ENCODE measurements around the gene PPA2.

The PPA2 gene

DNA sequence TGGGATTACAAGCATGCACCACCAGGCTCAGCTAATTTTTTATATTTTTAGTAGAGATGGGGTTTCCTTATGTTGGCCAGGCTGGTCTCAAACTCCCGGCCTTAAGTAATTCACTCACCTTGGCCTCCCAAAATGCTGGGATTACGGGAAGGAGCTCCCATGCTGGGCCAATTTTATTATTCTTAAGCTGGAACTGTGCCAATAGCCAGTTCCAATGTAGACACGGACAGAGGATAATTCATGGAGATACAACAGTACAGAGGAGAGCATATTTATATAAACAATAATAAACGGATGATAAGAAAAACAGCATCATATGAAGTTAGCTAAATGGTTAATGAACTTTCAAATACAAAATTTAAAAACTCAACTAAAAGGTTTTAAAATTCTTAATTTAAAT, 87.8 kb downstream of the PPA2 start:
- DNase-seq: no peak

GRCh38 chr4:105374071-105374470, 99.8 kb downstream of the PPA2 start:
- no peak for DNase-seq

DNA sequence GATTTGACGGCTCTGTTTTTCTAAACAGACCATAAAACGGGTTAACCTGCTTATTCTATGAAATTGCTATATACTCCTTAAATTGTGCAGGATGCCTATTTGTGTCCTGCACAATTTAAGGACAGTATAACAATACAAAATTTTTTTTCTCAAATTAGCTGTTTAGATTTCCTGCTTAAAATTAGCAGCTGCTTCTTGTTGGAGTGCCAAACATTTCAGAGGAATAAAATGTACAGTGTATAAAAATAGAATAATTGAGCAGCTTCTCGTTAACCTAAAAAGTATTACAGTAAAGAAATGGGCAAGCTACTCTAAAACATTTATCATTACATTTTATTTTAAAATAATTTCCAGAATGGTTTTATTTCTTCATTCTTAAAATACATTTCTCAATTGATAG, 100.5 kb downstream of the PPA2 start:
- no peak for DNase-seq

DNA sequence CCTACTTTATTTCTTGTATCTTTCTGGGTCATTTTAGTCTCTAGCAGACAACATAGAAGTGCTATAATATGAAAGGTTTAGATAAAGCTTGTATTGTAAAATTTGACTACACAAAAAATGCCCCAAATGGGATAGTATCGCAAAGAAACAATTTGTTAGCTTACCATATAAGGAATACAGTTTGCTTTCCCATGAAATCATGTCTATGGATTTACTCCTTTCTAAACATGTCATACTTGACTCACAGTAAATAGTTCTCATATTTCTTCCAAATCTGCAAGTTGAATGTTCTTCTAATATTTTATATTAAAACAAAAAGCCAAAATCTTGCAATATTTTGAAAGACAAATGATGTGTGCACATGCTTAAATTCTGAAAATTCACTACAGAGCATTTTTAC, 103.9 kb downstream of the PPA2 start:
- DNase-seq: no peak

DNA sequence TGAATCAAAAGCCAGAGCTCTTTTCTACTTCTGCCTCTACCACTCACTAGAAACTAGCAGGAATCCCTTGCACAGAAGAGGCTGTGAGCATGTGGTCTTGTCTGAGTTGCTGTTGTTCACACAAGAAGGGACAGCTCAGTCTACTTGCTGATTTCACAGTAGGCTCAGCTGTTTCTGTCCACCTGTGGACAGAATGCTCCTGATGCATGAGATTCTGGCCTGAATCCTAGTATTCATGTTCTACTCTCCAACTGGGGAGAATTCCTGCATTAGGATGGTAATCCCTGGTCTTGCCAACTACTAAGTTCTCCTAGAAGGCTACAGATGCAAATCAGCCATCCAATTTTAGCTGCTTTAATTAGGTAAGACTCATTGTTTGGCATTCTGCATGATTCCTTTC, 112.8 kb downstream of the PPA2 start:
- no peak for DNase-seq

DNA sequence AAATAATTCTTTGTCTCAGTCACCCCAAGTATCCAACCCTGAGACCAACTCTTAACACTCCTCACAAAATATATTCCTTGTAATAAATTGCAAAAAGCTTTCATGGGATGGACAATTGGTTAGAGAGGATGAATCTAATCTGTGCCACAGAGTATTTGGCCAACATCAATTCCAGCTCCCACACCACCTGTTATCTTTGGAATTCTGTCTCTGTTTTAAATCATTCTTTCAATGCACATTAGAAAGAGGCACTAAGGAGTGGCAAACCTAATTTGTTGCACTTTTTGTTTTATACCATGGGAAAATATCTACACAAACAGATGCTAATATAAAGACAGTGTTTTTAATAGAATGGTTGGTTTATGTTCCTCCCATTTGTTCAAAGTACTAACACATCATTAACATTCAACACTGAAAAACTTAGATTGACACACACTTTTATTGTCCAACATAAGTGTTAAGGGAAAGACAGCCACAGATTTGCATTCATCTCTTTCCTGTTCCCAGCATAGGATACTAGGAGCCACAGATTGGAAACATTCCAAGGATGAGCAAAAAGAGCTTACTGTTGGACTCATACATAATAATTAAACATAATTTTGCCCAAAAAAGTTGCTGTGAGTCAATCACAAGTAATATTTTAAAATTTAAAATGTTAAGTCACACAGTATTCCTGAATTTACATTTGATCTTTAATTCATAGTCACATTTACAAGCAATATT, 116.4 kb downstream of the PPA2 start:
- no peak for DNase-seq

- DNase-seq: no peak
Observed at GRCh38 chr4:105356194-105356593, 117.7 kb downstream of the PPA2 start.

DNA sequence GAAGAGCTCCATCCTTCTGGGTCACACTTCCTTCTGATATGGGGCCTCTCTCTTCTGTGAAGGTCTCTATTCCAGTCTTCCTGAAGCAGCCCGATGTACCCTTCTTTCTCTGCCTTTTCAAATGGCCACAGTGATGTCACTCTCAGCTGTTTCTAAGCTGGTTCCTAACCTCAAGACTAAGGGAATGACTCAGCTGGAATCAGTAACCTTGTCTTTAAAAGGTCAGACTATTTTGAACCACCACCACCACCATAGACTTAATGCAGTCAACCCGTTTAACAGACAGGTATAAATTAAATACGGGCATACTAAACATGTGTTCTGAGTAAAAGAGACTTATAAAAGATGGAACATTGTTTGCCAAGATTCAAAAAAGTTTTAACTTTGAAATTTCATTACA, 121.0 kb downstream of the PPA2 start:
- no peak for DNase-seq

DNA sequence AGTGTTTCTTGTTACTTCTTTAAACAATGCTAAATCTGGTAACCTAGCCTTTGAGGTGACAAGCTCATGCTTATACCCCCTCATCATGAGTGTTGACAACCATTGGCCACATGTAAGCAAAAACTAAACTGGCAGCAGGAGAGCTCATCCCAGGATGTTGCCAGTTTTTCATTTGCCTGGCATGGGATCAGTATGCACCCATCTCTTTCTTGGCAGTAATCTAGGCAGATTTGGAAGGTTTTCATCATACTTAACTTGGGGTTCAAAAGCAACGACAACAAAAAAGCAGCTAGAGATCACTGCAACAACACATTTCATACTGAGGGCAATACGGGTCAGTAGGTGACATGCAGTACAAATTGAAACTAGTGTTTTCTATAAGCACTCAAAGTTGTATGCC, 122.0 kb downstream of the PPA2 start:
- no peak for DNase-seq

GRCh38 chr4:105350859-105351490, 122.9 kb downstream of the PPA2 start:
- DNase-seq: no peak

DNA sequence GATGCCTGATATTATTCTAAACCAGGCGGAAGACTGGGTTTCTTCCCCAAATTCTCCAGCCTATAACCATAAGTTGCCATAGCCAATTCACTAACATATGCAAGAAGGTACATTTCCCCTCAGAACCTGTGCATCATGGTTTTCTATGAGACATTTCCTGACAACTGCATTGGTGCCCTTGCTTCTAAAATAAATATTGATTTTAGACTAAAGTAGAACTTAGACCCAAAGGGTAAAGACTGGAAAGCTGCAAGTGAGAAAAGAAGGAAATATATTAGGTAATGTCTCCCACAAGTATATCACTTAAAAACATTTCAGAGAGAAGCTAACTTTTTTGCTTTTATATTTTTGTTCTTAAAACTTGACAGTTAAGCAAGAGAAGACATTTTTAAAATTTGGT, 125.1 kb downstream of the PPA2 start:
- DNase-seq: no peak

DNA sequence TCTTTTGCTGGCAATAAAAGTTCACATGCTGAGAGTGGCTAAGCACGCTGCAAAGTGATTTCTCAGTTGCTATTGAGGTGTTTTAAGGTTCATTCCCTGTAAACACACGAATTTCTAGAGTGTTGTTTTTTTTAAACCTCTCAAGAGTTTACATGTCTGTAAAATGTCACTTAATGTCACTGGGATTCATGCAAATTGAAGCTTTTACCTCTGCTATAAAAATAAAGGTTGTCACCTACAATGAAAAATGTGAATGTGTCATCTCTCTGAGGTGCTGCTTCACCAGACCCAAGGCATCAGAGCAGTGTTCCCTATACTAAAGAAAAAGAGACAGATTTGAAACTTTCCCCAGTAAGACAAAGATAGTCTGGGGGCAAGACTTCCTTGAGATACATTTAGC, 127.0 kb downstream of the PPA2 start:
- DNase-seq: no peak

DNA sequence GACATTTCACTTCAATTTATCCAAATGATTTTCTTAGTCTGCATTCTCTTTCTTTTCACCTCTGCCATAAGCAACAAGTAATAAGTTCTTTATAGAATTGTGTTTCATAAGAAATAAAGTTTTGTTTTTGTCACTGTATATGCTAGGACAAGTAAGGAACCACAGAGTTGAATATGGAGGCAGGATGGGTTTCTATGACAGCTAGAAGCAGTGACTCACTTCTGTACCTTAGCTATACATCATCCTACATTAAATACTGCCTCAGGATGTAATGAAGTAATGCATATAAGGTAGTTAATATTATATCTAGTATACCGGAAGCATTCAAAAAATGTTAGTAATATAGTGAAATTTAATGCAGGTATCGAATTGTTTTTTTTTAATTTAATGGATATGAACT, 128.0 kb downstream of the PPA2 start:
- no peak for DNase-seq

DNA sequence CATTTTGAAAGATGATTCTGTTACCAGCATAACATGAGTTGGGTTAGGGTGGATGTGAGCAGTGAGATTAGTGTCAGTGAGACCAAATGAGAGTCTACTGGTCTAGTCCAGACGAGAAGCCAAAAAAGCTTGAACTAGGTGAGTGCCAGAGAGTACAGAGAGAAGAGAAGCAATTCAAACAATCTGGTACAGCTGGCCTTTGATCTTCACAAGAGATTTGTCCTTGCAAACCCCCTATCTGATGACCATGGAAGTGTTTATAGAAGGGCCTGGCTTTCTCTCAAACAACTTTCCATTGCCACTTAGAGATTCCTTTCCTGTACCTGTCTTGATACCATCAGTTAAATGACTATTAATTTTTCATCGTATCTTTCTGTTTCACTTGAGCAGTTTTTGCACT, 128.5 kb downstream of the PPA2 start:
- DNase-seq: no peak

DNA sequence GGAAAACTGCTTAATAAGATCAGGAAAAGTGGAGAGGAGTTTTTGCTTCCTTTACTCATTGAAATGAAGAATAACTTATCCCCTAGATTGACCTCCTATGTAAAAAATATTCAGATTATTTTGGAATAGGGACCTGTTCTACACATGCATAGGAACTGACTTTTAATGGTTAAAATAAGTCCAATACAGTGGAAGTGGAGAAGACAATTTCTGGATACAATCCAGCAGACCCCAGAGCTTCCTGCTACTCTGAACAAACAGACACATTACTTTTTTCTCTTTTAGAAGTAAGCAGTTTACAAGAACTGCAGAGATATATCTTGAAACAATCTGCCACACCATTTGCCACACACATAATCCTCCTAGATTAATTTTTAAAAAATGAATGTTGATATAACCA, 129.7 kb downstream of the PPA2 start:
- DNase-seq: no peak

- DNase-seq: no peak
Observed at GRCh38 chr4:105343146-105343931, 130.5 kb downstream of the PPA2 start.

DNA sequence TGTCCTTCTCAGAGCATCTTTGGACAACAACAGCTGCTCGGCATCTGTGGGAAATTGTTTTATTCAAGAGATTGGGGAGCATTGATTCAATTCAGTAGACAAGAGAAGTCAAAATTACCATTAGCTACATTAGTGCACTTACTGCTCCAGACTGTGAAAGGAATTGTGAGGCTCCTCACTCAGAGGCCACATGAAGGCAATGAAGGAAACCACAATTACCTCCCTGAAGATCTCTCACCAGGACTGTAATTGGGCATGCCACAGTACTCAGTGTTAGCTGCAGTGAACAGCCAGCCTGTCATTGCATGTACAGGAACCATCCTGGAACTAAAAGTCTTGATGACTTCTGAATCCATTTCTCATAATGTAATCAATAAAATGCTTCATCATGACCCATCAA, 144.8 kb downstream of the PPA2 start:
- no peak for DNase-seq

GRCh38 chr4:105327956-105328355, 145.9 kb downstream of the PPA2 start:
- no peak for DNase-seq

- DNase-seq: no peak
Observed at GRCh38 chr4:105327222-105327621, 146.6 kb downstream of the PPA2 start.
